Tibial nerve (tissue), 4 donors: ENCODE measurements around the gene IP6K2.

Source experiments
- EP300 ChIP-seq, 2 donors: sonication (generic); formaldehyde crosslinking; IDR thresholded peaks; one replicate each; pipeline ENCODE4 v1.6.1; 2017; ENCODE audit warnings: antibody characterized with exemption in 2 of 2, mild to moderate bottlenecking in 1 of 2
- POLR2A ChIP-seq, 2 donors: fragments of 450-650 bp; IDR thresholded peaks; one replicate each; pipeline ENCODE4 v1.6.1; 2017; ENCODE audit warnings: antibody characterized with exemption in 2 of 2, mild to moderate bottlenecking in 2 of 2, moderate library complexity in 2 of 2
- TF ChIP-seq, protein P1 (sequence below), 5 experiments: fragments of 200-600 bp in 3 of 5; fragments of 450-650 bp in 2 of 5; sonication (generic) in 3 of 5; IDR thresholded peaks; one replicate each; pipeline ENCODE4 v1.5.1; 2016 to 2019; ENCODE audit warnings: antibody characterized with exemption in 5 of 5, mild to moderate bottlenecking in 3 of 5, moderate library complexity in 2 of 5

GRCh38 chr3:48660800-48661400 is 56.1 kb downstream of the IP6K2 start:
- no peak for TF ChIP-seq POLR2A (IDR thresholded peaks at IDR 0.05)
- TF ChIP-seq, protein P1, sequence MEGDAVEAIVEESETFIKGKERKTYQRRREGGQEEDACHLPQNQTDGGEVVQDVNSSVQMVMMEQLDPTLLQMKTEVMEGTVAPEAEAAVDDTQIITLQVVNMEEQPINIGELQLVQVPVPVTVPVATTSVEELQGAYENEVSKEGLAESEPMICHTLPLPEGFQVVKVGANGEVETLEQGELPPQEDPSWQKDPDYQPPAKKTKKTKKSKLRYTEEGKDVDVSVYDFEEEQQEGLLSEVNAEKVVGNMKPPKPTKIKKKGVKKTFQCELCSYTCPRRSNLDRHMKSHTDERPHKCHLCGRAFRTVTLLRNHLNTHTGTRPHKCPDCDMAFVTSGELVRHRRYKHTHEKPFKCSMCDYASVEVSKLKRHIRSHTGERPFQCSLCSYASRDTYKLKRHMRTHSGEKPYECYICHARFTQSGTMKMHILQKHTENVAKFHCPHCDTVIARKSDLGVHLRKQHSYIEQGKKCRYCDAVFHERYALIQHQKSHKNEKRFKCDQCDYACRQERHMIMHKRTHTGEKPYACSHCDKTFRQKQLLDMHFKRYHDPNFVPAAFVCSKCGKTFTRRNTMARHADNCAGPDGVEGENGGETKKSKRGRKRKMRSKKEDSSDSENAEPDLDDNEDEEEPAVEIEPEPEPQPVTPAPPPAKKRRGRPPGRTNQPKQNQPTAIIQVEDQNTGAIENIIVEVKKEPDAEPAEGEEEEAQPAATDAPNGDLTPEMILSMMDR (IDR thresholded peaks at IDR 0.05) = no peak
- TF ChIP-seq EP300 (IDR thresholded peaks at IDR 0.05) = no peak
